Hematopoietic multipotent progenitor cell treated with erythropoietin and hydrocortisone succinate and interleukin-3 and kit ligand, for 4 days (in vitro differentiated cells): Measurements from ENCODE around the gene HTR3A.

Experiments used
- DNase-seq: peaks from one replicate; pipeline ENCODE4 v3.0.0-alpha.2; 2015

Gene HTR3A

DNA sequence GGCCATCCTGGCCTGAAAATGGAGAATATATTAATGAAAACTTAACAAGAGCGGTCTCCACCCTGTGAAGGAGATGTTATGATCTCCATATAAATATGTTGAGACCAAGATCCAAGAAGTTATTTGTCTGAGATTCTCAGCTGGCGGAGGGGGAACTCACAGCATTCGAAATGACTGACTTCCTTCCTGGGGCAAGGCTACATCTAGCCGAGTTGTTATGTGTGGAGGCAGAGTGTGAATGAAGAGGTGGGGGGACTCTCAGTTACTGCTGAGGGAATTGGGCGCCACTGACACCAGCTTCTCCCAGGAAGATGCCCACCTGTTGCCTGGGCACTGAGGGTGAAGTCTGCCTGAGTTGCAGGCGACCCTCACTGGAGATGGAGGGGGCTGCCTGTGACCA is 5.9 kb downstream of the HTR3A start:
- DNase-seq, result no peak

GRCh38 chr11:113982306-113982705 is 7.4 kb downstream of the HTR3A start:
- no peak for DNase-seq

GRCh38 chr11:113984781-113985180 is 9.9 kb downstream of the HTR3A start:
- no peak for DNase-seq

DNA sequence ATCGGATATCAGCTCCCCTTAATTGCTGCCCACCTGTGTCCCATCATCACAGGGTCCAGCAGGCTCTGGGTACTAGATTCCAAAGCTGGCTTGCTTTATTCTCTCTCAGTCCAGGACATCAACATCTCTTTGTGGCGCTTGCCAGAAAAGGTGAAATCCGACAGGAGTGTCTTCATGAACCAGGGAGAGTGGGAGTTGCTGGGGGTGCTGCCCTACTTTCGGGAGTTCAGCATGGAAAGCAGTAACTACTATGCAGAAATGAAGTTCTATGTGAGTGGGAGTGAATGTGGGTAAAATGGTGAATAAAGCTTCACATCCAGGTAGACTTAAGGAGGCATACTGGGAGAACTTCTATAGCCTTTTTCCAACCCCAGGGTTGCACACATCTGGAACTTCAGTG is 11.0 kb downstream of the HTR3A start:
- no peak for DNase-seq

DNA sequence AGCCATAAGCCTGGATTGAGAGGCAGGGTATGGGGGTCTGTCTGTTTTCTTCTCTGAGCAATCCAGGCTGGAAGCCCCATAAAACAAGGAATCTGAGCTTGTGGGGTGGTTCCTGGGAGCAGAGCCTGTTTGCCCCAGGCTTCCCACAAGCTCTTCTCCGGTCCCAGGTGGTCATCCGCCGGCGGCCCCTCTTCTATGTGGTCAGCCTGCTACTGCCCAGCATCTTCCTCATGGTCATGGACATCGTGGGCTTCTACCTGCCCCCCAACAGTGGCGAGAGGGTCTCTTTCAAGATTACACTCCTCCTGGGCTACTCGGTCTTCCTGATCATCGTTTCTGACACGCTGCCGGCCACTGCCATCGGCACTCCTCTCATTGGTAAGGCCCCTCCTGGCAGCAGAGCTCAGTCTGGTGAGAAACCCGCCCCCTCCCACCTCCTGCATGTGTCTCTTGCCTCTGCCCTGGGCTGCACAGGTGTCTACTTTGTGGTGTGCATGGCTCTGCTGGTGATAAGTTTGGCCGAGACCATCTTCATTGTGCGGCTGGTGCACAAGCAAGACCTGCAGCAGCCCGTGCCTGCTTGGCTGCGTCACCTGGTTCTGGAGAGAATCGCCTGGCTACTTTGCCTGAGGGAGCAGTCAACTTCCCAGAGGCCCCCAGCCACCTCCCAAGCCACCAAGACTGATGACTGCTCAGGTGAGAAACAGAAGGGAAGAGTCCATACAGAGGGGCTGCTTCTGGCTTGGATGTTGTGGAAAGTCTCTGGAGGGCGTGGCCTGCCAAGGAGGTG is 11.6 kb downstream of the HTR3A start:
- DNase-seq, result no peak

DNA sequence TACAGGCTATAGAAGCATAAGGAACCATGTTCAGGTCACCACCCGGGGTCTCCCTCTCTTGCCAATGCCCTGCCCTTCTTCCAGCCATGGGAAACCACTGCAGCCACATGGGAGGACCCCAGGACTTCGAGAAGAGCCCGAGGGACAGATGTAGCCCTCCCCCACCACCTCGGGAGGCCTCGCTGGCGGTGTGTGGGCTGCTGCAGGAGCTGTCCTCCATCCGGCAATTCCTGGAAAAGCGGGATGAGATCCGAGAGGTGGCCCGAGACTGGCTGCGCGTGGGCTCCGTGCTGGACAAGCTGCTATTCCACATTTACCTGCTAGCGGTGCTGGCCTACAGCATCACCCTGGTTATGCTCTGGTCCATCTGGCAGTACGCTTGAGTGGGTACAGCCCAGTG is 14.5 kb downstream of the HTR3A start:
- DNase-seq, result no peak

DNA sequence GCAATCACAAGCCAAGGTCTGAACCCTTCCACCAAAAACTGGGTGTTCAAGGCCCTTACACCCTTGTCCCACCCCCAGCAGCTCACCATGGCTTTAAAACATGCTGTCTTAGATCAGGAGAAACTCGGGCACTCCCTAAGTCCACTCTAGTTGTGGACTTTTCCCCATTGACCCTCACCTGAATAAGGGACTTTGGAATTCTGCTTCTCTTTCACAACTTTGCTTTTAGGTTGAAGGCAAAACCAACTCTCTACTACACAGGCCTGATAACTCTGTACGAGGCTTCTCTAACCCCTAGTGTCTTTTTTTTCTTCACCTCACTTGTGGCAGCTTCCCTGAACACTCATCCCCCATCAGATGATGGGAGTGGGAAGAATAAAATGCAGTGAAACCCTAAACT is 15.0 kb downstream of the HTR3A start:
- DNase-seq, result no peak

- DNase-seq, result peak; percentile 71
Measured at GRCh38 chr11:113991170-113991569, 16.3 kb downstream of the HTR3A start.

DNA sequence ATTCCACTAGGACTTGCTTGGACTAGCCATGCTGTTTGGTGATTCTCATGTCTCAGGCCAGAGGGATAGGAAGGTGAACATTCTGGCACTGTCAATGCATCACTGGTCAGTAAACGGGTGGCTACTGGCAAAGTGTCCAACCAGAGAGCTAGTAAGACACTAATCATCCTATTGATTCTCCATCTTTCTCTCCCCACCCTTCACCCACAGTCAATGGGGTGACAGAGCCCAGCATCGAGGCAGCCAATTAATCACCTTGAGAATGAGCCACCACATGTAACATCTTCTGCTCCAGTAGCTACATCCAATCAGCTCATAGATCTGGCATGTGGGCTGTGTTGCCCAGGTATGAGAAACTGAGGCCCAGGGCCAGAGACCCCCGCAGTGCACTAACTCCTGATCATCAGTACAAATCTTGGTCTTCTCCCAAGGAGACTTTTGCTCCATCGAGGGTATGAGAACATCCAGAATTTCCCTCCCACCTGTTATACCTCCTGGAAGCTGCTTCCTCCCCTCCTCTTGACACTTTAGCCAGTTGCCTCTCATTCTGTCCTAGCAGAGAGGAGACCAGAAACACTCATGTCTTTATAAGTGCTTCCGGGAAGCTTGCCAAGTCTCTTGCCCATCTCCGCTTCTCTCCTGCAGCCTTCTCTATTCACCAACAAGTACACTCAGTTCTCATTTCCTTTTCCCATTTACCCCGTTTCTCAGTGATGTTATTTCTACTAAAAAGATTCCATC is 17.0 kb downstream of the HTR3A start:
- peak; percentile 11 for DNase-seq

DNA sequence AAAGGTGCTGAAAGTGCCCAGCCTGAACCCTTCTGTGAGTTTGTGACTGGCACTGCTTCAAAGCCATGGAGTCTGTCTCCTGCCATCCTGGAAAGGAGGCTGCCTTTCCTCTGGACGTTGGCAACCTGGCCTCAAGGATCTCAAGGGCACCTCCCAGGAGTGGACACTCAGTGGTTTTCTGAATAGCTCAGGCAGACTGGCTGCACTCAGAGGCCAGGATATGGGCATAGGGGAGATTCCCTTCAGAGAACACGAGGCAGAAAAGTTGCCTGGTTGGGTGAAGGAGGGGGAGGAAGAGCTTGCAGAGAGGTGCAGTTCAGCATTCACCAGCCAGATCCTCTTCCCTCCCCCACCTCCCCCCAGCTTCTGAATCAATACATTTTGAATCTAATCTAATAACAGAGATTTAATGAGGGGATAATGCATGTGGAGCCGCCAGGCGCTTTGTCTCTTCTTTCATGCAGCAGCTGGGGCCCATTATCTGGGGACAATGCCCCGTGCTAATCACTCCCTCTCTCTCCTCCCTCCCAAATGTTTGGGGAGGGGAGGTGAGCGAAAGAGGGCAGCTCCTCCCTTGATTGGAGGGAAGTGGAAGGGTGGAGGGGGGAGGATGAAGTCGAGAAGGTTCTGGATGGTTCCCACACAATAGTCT is 17.7 kb downstream of the HTR3A start:
- no peak for DNase-seq

DNA sequence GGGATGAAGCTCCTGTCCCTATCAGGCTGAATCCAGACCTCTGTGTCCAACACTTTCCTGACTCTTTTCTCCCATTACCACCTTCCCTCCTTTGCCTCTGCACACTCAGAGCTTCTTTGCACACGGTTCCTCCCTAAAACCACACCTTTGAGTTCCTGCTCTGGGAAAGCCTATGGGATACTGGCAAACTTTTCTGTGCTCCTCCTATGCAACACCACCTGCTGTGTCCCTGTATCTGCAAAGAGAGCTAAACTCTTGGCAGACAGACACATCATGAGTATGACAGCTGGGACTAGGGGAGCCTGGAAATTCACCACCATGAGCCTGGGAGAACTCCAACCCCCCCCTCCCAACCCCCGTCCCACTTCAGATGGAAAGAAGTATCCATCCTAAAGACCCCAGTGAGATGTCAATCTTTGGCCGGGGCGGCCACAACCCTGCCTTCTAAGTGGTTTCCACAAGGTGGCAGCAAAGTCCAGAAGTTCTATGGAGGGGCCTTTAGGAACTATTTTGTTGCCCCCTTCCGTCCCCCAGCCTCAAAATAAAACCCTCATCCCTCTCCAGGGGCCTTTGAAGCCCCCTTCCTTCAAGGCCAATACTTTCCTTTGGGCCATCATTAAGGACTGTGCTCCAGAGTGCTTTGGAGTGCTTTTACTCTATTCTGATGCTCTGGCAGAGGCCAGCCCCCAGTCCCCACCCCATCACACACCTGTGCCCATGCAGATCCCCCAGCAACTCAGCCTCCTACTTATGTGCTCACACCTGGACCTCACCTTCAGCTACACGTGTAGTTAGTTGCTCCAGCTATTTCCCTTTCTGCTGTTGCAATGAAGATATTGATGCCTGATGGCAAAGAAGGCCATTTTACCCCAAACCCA is 19.4 kb downstream of the HTR3A start:
- DNase-seq, result peak; percentile 54

GRCh38 chr11:113997473-113997872 is 22.6 kb downstream of the HTR3A start:
- DNase-seq, result no peak

DNA sequence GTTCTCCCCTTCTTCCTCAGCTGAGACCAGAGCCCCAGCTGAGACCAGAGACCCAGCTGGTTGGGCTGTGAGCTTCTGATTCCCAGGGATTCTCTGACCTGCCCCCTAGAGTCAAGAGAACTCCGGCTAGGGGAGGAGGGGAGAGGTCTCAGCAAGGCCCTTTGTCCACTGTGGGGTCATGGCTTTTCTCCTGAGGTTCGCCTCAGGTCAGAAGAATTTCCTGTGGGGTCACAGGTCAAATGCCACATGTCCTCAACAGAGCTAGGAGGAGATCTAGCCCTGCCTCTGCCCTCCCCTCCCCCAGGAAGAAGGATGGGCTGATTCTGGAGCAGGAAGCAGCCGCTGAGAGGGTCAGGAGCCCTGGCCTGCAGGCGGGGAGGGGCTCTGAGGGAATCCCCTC is 23.7 kb downstream of the HTR3A start:
- no peak for DNase-seq

DNA sequence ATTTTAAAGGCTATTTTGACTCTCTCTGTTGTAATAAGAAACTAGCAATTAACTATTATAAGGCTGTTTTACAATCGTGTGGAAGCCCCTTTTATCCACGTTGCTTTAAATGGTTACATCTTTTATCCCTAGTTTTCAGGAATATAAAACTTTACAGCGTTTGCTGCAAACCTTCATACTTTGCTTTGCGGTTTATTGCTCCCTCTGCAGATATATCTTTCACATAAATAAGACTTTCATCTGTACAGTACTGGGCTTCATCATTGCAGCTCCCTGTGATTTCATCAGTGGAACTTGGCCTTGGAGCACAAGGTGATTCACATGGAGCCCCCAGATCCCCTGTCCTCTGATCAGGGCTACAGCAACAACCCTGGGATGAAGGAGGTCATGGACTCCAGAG is 25.6 kb downstream of the HTR3A start:
- DNase-seq, result no peak

DNA sequence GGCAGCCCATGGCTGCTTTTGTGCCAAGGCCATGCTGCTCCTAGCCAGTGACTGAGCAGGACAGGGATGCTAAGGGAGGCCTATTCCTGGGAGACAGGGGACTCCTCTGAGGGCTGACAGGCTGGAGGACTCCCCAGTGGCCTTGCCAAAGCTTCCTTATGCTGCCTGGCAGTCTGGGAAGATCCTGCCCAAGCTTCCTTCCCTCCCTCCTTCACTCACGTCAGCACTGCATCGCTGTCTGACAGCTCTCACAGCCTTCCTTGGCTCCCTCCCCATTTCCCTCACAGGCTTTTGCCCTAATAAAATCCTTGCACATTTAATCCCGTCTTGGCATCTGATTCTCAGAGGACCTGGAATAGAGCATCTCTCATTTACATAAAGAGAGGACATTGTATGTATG is 26.5 kb downstream of the HTR3A start:
- DNase-seq, result no peak

GRCh38 chr11:114008331-114008730 is 33.4 kb downstream of the HTR3A start:
- DNase-seq, result no peak

- no peak for DNase-seq
Measured at GRCh38 chr11:114010931-114011330, 36.0 kb downstream of the HTR3A start.

GRCh38 chr11:114011443-114011842 is 36.5 kb downstream of the HTR3A start:
- DNase-seq, result no peak

DNA sequence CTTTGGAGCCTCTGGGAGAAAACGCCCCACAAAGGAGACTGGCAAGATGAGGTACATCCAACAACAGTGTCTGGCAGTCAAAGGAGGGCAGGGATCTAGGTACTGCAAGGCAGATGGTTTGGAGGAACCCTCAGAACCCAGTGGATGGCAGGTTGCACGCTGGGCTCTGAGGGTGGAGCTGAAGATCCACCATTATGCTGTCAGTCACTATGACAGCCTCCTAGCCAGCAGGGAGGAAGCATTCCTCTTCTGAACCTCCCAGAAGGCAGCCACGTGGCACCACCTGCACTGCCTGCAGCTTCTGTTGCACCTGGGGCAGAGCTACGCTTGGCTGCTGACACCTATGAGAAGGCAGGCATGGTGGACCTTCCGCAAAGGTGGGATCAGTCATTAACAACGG is 40.2 kb downstream of the HTR3A start:
- no peak for DNase-seq

DNA sequence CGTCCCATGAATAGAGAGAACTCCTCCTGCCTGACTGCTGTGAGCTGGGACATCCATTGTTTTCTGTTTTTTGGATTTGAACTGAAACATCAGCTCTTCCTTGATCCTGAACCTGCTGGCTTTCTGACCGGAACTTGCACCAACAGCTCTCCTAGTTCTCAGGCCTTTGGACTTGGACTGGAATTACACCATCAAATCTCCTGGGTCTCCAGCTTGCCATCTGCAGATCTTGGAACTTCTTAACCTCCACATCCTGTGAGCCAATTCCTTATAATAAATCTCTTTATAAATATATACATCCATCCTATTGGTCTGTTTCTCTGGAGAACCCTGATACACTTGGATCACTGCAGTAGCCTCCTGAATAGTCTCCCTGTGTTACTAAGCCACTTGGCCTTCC is 42.1 kb downstream of the HTR3A start:
- DNase-seq, result no peak

GRCh38 chr11:114017723-114018122 is 42.8 kb downstream of the HTR3A start:
- no peak for DNase-seq

DNA sequence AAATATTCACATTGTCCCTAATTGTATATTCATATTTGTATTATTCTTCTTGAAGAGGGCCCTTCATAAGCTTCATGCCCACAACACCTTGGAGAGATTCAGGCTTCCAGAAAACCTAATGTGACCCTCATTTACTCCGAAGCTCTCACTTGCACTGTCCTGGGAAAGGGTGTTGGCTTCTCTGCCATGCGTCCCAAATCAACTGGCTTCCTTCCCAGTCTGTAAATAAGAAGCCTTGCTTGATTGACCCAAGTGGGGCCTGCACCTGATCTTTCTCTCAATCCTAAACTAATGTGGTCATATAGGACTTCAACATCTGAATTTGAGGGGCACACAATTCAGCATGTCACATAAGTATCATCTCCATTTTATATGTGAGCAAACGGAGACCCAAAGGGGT is 44.1 kb downstream of the HTR3A start:
- no peak for DNase-seq

- no peak for DNase-seq
Measured at GRCh38 chr11:114019574-114019973, 44.7 kb downstream of the HTR3A start.
